GM18868 (cell line): ENCODE data around the gene ZNF273.
A peak's percentile ranks its signal among the peaks of the same experiment; 100 is the strongest.
"Not testable (repeated sequence)": the region's sequence is repeated elsewhere in the genome, so short reads cannot be mapped to it uniquely, and the experiment has no call there.

Experiments
- ATAC-seq: cut with Tn5 transposase; IDR thresholded peaks from one replicate; pipeline ENCODE4 v1.9.1; 2021; ENCODE audit warnings: mild to moderate bottlenecking, moderate library complexity; ENCODE audit not compliant: unreplicated experiment

Gene ZNF273

GRCh38 chr7:64944667-64945502 lies 41.8 kb downstream of the ZNF273 start:
- not testable (repeated sequence) for ATAC-seq

DNA sequence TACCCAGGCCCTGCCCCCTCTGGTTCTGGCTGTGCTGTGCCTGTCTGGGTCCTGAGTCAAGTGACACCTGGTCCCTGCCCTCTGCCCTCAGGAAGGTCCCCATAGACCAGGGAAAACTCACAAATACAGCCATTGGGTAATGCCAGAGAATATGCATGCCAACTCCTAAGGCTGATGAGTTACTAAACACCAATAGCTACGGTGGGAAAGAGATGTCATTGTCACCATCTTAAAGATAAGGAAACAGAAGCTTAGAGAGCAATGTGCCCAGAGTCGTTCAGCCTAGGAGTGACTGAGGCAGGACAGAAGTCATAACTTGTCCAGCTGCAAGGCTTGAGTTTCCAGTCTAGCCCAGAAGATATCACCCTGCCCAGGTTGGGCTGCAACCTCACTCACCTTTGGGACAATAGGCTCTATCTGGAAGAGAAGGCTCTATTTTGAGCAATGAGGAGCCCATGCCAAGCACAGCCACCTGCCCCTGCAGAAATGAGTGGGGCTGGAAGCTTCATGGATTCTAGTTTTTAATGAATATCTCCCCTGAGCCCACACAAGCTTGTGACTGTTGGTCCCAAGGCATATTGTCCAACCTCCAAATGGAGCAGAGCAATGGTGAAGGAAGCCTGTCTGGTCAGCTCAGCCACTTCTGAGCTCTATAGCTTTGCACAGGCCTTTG lies 42.6 kb downstream of the ZNF273 start:
- ATAC-seq: no peak

DNA sequence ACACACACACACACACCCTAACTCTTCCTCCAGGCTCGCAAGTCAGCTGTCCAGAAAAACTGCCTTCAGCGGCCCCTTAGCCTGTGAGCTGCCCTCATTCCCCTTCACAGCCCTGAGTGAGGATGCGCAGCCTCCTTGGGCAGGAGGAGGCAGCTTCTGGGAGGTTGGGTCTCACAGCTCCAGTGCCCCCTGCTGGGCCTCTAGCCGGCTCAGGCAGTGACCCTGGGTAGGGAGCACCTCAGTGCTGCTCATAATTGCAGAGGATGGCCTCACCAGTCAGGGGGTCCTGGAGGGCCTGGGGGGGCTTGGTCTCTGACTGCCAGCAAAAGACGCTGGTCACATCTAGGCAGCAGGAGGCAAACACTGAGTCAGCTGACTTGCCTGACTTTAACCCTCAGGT lies 43.7 kb downstream of the ZNF273 start:
- no peak for ATAC-seq

DNA sequence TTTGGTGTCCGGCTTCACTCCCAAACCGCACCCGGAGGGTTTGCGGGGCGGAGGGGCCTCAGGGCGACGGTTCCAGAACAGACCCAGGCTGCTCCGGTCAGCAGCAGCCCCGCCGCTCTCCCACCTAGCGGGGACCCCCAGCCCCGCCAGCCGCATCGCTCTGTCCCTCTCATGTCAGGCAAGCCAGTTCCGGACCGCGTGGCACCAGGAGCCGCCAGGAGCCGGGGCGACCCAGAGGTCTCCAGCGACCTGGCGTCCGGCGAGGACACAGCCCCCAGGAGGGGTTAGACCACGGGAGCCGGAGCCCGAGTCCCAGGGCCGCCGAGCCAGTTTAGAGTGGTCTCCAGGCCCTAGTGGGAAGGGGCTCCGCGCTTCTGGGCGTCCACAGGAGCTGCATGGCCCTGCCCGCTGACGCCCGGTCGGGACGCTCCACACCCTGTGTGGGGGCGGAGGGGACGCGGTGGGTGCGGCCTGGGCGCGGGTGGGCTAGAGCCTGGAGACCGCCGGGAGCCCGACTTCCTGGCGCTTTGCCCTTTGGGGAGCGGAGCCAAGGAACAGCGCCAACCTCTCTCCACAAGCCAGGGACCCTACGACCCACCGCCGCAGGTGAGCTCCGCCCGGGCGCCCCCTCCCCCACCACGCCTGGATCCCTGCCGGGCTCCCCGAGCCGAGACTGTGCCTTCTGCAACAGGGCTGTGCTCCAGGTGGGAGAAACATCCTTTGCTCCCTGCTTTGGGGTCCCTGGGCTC lies 44.4 kb downstream of the ZNF273 start:
- ATAC-seq: no peak

- not testable (repeated sequence) for ATAC-seq
Observed at GRCh38 chr7:64948774-64949173, 45.7 kb downstream of the ZNF273 start.

DNA sequence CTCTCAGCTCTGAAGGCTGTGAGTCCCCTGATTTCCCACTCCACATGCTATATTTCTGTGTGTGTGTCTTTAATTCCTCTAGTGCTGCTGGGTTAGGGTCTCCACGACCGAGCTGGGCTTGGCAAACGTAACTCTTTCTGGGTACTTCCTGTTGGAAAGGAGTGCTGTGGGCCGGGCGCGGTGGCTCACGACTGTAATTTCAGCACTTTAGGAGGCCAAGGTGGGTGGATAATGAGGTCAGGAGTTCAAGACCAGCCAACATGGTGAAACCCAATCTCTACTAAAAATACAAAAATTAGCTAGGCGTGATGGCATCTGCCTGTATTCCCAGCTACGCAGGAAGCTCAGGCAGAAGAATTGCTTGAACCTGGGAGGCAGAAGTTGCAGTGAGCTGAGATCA lies 47.6 kb downstream of the ZNF273 start:
- ATAC-seq: not testable (repeated sequence)

DNA sequence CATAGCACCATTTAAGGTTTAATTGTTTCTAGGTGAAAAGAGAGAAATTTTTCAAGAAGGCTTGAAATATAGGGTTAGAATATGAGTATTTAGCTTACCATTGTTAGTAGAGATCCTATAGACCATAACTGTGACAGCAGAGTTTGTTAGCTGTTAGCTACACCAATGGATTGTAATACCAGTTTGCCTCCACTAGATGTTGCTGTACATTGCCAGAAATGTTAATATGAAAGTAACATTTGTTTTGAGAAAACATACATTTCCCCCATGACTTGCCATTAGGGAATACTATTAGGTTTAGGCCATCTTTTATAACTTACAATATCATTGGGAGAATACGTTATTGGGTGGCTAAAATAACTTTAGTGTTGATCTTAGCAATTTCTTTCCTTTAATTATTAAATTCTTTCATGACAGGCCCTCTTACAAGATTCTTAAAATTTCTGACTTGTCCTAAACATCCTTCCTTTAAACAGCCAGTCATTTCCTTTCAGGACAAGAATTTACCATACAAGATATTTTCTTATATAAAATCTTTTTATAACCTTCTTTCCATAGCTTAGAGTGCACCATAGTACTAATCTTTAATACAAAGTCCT lies 48.3 kb downstream of the ZNF273 start:
- ATAC-seq: peak; percentile 91

- no peak for ATAC-seq
Observed at GRCh38 chr7:64959072-64959747, 56.1 kb downstream of the ZNF273 start.

GRCh38 chr7:64965594-64965993 lies 62.5 kb downstream of the ZNF273 start:
- no peak for ATAC-seq

DNA sequence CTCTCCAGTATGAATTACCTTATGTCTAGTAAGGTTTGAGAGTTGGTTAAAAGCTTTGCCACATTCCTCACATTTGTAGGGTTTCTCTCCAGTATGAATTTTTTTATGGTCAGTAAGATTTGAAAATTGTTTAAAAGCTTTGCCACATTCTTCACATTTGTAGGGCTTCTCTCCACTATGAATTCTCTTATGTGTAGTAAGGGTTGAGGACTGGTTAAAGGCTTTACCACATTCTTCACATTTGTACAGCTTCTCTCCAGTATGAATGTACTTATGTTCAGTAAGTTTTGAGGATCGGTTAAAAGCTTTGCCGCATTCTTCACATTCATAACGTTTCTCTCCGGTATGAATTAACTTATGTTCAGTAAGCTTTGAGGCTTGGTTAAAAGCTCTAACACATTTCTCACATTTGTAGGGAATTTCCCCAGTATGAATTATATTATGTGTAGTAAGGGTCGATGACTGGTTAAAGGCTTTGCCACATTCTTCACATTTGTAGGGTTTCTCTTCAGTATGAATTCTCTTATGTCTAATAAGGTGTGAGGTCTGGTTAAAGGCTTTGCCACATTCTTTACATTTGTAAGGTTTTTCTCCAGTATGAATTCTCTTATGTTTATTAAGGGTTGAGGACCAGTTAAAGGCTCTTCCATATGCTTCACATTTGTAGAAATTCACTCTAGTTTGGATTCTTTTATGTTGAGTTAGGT lies 75.6 kb downstream of the ZNF273 start:
- ATAC-seq: no peak
